Activated CD4-positive, CD25-positive, alpha-beta regulatory T cell (primary cell): ENCODE data around the gene HDAC4.
"Not testable (repeated sequence)": the region's sequence is repeated elsewhere in the genome, so short reads cannot be mapped to it uniquely, and the experiment has no call there.

Source experiments
- DNase-seq, 4 experiments: peaks; one replicate each; lab custom pipeline; 2025; lab: John Stamatoyannopoulos, UW

Gene HDAC4

DNA sequence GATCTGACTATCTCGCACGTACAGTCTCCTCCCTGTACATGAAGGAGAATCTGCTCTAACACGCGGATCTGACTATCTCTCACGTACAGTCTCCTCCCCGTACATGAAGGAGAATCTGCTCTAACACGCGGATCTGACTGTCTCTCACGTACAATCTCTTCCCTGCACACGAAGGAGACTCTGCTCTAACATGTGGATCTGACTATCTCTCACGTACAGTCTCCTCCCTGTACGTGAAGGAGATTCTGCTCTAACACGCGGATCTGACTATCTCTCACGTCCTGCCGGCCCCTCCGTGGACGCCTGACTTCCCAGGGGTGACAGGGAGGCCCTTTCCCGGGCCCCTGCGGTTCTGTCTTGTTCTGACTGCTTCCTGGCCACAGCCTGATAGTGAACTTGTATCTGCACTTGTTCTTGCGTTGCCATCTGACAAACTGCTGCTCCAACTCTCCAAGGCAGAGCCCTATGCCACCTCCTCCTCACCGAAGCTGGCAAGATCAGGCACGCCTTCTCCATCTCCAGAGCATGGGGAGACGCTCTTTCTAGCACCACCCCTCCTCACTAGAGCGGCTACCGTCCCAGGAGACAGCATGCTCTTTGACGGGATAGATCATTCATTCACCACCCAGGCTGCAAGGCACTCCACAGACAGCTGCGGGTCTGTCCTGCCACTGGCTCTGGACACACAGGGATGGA is 314.3 kb downstream of the HDAC4 start:
- no peak for DNase-seq

DNA sequence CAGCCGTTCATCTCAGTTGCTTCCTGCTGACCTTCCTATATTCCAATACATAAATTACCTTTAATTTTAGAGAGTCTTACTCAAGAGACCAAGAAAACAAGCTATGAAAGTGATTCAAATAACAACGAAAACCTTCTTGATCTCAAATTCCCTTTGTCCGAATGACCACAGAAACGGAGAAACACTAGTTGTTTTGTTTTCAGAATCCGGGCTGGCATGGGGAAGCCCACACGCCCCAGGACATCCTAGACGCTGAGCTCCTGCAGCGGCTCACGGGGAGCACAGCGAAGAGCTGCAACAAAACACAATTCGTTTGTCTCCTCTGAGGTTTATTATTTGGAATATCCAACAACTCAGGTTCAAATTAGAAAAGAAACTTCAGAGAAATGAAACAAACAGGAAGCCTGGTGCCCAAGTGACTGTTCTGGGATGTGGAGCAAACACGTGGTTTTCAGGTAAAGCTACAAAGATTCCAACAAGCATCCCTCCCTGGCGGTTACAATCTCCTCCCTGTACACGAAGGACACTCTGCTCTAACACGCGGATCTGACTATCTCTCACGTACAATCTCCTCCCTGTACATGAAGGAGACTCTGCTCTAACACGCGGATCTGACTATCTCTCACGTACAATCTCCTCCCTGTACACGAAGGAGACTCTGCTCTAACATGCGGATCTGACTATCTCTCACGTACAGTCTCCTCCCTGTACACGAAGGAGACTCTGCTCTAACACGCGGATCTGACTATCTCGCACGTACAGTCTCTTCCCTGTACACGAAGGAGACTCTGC is 315.4 kb downstream of the HDAC4 start:
- DNase-seq: no peak

DNA sequence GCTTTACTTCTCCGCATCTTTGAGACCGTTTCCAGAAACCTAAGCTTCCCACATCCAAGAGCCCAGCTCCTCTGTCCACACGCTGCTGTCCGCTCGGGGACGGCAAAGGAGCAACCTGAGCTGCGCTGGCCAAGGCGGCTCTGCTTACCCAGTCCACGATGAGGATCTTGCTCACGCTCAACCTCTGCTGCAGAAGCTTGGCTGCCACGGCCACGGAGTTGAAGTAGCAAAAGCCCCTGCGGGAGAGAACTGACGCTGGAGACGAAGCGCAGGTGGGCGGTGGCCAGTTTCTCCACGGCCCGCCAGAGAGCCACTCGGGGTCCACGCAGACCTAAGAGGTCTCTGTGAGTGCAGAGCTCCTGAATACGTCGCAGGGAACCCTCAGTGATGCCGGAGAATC is 316.8 kb downstream of the HDAC4 start:
- no peak for DNase-seq

DNA sequence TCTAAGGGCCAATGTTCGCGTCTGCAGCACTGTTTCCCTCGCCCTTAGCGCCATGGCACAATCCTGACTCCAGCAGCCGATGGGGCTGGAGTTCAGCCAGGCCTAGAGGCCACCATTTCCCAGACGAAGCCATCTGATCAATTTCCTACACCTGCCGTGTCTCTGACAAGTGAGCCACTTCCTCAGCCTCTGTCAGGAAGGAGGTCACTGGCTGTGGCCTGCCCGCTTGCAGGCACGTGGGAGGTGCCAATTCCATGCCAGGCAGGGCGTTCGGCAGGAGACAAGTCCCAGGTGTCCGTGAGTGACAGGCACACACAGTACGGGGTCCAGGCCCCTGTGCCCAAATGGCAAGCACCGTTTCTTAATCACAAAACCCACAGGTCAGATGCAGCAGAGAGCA is 318.4 kb downstream of the HDAC4 start:
- no peak for DNase-seq

DNA sequence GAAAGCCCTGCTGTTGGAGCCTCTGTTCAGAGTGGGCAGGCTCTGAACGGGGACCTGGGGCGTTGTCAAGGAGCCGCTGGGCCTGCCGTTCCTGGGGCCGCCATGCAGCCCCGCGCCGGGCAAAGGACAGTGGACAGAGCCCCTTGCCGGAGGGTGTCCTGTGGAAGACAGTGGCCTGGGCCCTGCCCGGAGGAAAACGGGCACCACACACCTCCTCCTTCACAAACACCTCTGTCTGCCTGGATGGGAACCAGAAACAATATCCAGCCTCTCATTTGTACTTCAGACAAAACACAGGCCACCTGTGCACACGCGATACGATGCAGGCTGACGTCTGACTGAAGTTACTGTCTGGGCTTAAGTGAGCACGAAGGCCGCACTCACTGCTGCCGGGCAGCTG is 319.2 kb downstream of the HDAC4 start:
- DNase-seq: no peak

DNA sequence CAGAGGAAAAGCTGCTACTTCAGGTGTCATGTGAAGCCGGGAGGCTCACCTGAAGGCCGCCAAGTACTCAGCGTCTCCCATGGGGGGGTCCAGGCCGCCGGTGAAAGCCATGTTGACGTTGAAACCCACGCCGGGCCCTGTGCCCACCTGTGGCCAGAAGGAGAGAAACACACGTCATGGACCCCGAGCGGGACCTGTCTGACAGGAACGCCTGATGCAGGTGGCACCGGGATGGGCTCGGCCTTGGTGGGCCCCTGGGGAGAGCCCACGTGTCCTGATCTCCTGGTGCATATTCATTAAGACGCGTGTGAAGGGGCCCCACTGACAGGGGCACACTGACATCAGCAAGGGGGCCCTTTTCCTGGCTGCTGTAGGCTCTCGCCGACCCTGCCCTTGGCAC is 319.8 kb downstream of the HDAC4 start:
- DNase-seq: no peak

DNA sequence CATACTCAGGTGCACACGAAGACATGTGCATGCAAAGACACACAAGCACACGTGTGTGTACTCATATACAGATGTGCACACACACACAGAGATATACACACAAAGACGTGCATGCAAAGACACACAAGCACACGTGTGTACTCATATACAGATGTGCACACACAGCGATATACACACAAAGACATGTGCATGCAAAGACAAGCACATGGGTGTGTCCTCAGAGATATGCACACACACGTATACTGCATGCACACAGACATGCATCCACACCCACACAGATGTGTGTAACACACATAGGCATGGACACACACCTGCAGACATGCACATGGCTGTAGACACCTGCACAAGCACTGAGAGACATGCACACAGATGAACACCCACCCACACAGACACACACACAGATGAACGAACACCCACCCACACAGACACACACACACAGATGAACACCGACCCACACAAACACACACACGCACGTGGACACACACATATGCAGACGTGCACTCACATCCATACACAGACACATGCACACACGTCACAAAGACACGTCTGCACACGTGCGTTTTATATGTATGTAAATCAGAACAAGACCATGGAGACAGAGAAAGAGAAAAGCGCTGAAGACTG is 321.0 kb downstream of the HDAC4 start:
- DNase-seq: no peak

DNA sequence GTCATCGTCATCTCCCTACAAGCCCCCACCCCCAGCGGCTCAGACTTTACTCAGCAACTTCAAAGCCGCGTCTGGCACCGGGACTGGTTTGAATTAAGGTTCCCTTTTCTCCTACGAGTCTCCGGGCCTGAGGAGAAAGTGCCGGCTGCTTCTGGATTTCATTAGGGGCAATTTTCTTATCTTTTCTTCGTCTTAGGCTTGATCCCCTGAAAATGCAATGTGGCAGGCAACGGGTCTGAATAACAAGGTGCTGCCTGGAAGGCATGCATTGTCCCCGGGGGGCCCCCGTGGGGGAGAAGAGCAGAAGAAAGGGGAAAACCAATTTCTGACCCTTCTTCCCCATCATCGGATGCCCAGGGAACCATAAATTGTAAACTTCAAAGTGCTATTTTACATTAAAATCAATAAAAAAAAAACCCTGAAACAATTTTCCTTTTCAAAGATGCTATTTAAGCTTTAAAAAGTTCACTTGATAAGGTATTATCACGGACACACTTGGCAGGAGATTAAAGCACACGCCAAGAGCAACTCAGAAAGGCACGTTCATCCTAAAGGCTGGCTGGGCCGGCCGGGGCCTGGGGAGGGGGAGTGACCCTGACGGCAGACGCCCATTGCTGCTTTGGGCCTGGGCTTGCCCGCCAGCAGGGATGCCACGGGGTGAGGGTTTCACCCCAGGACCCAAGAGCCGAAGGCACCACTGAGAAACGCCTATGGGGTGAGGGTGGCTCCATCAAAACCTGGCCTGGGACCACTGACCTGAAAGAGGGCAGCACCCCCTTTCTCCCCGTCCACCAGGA is 322.5 kb downstream of the HDAC4 start:
- DNase-seq: no peak

DNA sequence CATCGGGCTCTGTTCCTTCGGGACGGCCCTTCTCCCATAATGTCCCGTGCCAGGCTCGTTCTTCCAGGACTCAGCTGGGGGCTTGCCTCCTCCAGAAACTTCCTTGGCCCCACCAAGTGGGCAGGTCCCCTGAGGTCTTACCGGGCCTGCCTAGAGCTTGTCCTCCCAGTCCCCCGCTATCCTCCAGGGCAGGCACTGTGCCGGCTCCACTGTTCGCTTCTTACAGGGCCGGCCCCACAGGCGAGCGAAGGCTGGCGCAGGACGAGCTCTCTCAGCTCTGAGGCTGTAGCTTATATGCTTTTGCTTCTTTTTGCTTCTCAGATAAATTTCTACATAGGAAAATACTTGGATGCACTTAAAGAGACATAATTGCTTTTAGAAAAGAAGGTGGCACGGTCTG is 323.6 kb downstream of the HDAC4 start:
- no peak for DNase-seq

DNA sequence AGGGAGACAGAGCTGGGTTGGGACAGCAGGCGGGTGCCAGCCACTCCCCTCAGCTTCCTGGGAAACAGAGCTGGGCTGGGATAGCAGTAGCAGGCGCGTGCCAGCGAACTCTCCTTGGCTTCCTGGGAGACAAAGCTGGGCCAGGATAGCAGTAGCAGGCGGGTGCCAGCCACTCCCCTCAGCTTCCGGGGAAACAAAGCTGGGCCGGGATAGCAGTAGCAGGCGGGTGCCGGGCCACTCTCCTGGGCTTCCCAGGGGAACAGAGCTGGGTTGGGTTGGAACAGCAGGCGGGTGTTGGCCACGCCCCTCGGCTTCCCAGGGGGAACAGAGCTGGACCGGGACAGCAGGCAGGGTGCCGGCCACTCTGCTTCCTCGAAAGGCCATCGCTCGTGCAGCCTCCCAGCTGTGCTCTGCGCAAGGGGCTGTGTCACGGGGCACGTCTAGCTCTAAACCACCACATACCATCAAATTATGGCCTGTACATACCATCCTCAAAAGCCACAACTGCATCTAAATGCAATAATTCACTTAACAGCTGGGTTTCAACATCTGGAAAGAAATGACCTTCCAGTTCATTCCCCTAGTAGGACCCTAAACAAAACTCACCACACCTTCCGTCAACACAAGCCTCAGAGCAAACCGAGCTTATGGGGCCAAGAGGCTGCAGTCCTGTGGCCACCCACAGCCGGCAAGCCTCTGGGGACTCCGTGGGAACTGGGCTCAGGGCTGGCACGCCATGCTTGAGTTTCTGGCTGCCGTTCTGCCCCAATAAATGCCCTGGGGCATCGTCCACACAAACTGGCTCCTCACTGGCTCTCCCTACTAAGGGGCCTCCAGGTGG is 324.7 kb downstream of the HDAC4 start:
- no peak for DNase-seq

DNA sequence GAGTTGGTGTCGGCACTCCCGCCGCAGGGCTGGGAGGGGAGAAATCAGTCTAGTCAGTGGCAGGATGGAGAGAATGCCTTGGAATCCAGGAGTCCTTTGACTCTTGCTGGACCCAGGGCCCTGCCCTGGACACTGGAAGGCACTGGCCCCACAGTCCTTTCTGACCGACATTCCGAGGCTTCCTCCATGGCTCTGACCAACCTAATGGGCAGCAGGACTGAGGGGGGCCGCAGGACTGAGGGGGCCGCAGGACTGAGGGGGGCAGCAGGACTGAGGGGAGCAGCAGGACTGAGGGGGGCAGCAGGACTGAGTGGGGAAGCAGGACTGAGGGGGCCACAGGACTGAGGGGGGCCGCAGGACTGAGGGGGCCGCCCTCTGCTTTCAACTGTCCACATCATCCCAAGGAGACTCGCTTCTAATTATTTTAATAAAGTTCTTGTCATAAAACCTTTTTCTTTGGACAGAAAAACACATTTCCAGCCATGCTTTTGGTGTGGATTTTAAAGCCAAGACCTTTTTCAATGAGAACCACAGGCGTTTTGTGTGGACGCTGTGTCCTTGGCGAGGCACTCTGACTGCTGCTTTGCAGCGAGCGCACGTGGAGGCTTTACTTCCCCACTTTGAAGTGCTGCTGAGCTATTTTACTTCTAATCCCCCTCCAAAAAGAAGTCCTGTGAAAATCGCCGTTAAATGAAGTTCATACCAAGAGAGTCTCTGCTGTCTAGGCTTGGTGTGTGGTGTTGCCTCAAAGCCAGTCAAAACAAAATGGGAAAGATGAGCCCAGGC is 326.9 kb downstream of the HDAC4 start:
- DNase-seq: no peak

DNA sequence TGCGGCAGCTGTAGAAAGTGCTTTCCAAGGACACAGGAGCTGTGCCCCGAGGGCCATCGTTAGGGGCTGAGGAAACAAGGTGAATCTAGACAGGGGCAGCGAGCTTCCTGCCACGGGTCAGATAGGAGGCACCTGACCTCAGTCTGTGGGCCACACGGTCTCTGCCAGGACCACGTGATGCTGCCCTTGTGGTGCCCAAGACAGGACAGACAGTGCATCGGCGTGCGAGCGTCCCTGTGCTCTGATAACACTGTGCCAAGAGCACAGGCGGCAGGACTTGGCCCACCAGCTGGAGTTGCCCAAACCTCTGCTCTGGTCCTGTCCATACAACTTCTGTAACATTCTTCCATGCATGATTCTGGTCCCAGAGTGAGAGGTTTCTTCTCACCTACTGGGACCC is 327.6 kb downstream of the HDAC4 start:
- DNase-seq: no peak

DNA sequence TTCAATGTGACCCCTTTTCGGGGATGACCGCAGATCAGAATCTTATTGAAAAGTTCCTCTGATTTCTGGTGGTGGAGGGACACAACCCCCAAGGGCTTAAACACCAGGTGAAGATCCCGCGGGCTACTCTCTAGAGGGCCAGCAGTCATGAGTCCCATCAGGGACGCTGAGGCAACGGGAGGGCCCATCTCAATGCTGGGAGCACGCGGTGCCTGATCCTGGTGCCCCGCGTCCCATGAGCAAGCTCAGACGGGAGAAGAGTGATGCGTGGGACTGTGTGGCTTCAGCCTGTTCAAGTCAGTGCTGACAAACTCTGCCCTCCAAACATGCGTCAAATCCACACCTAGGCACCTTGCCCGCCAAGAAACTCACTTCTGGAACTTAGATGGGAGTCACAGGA is 328.0 kb downstream of the HDAC4 start:
- no peak for DNase-seq

DNA sequence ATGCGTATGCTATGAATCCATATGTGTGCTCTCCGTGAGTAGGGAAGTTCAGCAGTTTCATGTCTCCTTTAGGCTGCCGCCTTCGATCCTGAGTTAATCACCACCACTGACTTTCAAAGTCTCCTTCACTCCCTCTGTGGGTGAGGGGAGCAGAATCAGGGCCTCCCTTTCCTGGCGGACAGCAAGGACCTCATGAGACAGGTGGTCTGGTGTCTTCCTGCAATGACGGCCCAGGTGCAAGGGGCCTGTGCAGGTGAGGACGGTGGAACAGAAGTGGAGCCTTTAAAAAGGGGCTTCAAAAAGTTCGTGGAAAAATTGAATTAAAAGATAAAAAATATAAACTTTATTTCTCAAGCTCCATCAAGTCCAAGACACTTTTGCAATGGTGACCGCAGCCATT is 330.4 kb downstream of the HDAC4 start:
- DNase-seq: no peak

DNA sequence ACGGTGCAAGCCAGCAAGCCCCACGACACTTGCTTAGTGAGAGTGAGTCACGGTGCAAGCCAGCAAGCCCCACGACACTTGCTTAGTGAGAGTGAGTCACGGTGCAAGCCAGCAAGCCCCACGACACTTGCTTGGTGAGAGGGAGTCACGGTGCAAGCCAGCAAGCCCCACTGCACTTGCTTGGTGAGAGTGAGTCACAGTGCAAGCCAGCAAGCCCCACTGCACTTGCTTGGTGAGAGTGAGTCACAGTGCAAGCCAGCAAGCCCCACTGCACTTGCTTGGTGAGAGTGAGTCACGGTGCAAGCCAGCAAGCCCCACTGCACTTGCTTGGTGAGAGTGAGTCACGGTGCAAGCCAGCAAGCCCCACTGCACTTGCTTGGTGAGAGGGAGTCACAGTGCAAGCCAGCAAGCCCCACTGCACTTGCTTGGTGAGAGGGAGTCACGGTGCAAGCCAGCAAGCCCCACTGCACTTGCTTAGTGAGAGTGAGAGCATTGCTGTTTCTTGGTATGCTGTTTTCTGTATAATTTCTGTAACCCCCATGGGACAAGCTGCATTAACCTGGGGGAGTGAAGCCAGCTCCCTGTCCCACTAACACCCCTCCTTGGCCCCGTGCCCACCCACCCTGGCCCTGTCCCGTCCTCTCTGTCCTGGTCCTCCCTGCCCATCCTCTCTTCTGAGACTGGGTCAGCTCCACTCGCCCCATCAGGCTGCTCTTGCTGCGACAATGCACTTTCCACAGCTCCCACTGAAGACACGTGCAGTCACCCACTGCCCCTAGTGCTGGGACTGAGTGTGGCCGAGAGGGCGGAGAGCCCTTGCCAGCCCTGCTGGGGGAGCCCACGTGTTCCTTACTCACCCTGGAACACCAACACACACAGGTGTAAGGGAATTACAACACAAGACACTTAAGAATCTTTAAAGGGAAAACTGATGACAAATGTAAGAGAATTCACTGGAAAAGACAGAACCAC is 331.2 kb downstream of the HDAC4 start:
- not testable (repeated sequence) for DNase-seq

DNA sequence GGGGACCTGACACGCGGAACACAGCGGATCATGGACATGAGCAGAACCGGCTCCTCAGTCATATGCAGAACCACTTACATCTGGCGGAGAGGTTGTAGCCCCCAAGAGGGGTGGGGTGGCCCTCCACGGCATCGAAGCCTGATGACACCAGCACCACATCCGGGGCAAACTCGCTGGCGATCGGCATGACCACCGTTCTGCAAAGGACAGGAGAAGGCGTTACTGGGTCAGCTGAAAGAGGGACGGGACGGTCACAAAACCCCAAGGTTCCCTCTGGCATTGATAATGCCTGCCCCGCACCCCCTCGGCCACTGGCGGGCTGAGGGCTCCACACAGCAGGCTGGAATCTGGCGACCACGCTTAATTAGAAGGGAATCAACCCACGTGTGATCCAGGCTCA is 332.4 kb downstream of the HDAC4 start:
- no peak for DNase-seq

DNA sequence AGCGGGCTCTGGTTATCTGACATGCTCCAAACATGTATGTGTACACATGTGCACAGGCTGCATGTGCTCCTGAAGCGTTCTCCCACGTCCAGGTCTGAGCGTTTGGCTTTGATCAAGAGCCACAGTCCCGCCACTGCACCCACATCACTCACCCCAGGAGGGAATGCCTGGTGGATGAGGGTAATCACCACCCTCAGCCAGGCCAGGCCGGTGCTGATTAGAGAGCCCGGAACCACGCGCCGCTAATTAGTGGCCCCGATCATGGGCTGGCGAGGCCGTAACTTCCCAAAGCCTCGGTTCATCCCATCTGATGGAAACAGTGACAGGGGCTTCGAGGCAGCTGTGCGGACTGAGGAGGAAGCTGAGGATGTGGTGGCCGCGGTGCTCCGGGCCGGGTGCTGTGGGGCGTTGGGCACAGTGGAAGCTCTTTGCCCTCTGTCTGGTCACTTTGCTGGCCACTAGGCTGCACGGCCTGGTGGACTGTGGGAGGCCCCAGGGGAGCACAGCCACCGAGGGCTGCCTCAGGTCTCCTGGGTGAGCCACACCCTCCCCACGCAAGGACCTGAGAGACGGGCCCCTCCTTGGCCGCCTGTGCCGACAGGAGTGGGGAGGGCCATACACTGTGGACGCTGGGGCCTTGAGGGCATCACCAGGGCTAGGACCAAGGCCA is 333.5 kb downstream of the HDAC4 start:
- no peak for DNase-seq

DNA sequence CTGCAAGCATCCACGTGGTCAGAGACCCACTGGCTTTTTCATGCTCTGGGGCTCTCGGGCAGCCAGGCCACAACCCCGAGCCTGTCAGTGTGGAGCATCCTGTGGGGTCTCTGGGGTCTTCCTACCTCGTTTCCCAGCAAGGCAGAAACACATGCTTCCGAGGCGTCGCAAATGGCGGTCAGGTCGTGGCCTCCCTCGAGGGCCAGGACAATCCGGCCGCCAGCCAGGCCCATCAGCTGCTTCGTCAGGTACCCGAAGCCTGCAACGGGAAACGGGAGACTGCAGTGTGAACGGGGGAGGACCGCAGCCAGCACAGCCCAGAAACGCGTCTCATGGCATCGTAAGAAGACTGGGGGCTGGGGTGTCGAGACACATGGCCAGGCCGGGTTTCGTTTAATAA is 334.2 kb downstream of the HDAC4 start:
- DNase-seq: no peak

DNA sequence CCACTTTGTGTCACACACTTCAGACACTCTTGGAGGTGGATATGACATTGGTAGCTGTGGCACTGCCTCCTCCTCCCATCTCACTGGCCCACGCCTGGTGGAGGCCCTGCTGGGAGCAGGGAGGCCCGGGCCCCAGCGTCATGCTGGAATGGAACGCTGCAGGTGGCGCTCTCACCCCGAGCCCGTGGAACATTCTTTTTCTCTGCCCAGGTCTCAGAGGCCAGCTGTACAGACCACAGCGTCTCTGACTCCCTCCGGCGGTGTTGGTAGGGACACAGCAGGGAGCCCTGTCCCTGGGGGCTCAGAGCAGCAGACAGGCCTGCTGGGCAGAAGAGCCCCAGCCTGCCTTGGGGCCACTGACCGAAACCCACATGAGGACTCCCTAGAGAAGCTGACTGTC is 334.9 kb downstream of the HDAC4 start:
- DNase-seq: no peak
